Tibial nerve (tissue), 4 donors: ENCODE data around the gene APOL2. TPM values are rescaled to one million over a fixed set of nuclear protein-coding genes. Genes with fewer than 3 reads are reported as not detected.
"Not testable (repeated sequence)": the region's sequence is repeated elsewhere in the genome, so short reads cannot be mapped to it uniquely, and the experiment has no call there.

ENCODE experiments used
- DNase-seq, 2 donors: peaks; one replicate each; pipeline ENCODE4 v3.0.0-alpha.2; 2019; ENCODE audit warnings: low spot score in 2 of 2
- H3K27ac ChIP-seq, 4 donors: fragments of 200-600 bp; sonication (generic) in 3 of 4; one replicate each; pipeline ENCODE4 v1.5.1; 2017 to 2019; ENCODE audit warnings: mild to moderate bottlenecking in 1 of 4
- H3K27me3 ChIP-seq, 2 donors: fragments of 200-600 bp; sonication (generic) in 1 of 2; one replicate each; pipeline versions ENCODE4 v1.5.1 to v1.6.0; 2017 to 2019
- H3K36me3 ChIP-seq, 3 donors: fragments of 200-600 bp; sonication (generic); one replicate each; pipeline ENCODE4 v1.5.1; 2018 to 2019
- H3K4me1 ChIP-seq, 4 donors: fragments of 200-600 bp; sonication (generic) in 3 of 4; one replicate each; pipeline ENCODE4 v1.5.1; 2017 to 2019
- H3K4me3 ChIP-seq, 4 donors: fragments of 200-600 bp; sonication (generic) in 3 of 4; one replicate each; pipeline ENCODE4 v1.5.1; 2017 to 2019; ENCODE audit warnings: mild to moderate bottlenecking in 1 of 4, moderate library complexity in 1 of 4
- H3K9me3 ChIP-seq, 4 donors: fragments of 200-600 bp; sonication (generic) in 3 of 4; one replicate each; pipeline ENCODE4 v1.5.1; 2017 to 2019
- CTCF ChIP-seq, 5 experiments: fragments of 200-600 bp in 3 of 5; fragments of 450-650 bp in 2 of 5; sonication (generic) in 3 of 5; IDR thresholded peaks; one replicate each; pipeline ENCODE4 v1.5.1; 2016 to 2019; ENCODE audit warnings: antibody characterized with exemption in 5 of 5, mild to moderate bottlenecking in 3 of 5, moderate library complexity in 2 of 5
- EP300 ChIP-seq, 2 donors: sonication (generic); formaldehyde crosslinking; IDR thresholded peaks; one replicate each; pipeline ENCODE4 v1.6.1; 2017; ENCODE audit warnings: antibody characterized with exemption in 2 of 2, mild to moderate bottlenecking in 1 of 2
- POLR2A ChIP-seq, 2 donors: fragments of 450-650 bp; IDR thresholded peaks; one replicate each; pipeline ENCODE4 v1.6.1; 2017; ENCODE audit warnings: antibody characterized with exemption in 2 of 2, mild to moderate bottlenecking in 2 of 2, moderate library complexity in 2 of 2
- WGBS, 2 donors: methylation state at CpG; one replicate each; pipeline ENCODE4 v1.1.5; 2018; 5-methylcytosine and 5-hydroxymethylcytosine counted together
- total RNA-seq, 4 donors: library from RNA; depleted of rRNA; stranded (reverse); fragments of >200 nt; gene quantifications; one replicate each; pipeline ENCODE4 v1.1.0, GENCODE V29; 2016

Gene APOL2
- total RNA-seq, 4 donors from 2014 or later = 76.9 to 112 (median 79.4) TPM

GRCh38 chr22:36267896-36268485, 28.7 kb upstream of the APOL2 start:
- Histone ChIP-seq H3K9me3 (no peaks in the 10 kb centered on the region), H3K27ac (no peak overlapping the region), H3K36me3 (peaks cover 0 to 24% (median 9%) of the 10 kb centered on the region in 3 donors), H3K27me3 (no peaks in the 10 kb centered on the region), H3K4me1 (peaks cover 0 to 6% (median 0%) of the 10 kb centered on the region in 4 donors), H3K4me3 (no peak overlapping the region)
- no peak for DNase-seq
- TF ChIP-seq POLR2A (IDR thresholded peaks at IDR 0.05) (no peak), EP300 (IDR thresholded peaks at IDR 0.05) (no peak), CTCF (IDR thresholded peaks at IDR 0.05) (no peak)
- WGBS, 2 donors = 90 to 93% methylated on average over 11 of the region's 11 CpGs

GRCh38 chr22:36267058-36267457, 27.7 kb upstream of the APOL2 start:
- H3K9me3 ChIP-seq = no peaks in the 10 kb centered on the region
- peaks cover 0 to 6% (median 0%) of the 10 kb centered on the region in 4 donors for H3K4me1 ChIP-seq
- no peak for DNase-seq
- no peak for TF ChIP-seq EP300 (IDR thresholded peaks at IDR 0.05)
- TF ChIP-seq POLR2A (IDR thresholded peaks at IDR 0.05) = no peak
- TF ChIP-seq CTCF (IDR thresholded peaks at IDR 0.05) = no peak
- H3K27ac ChIP-seq = no peak overlapping the region
- H3K4me3 ChIP-seq = no peak overlapping the region
- peaks cover 0 to 27% (median 9%) of the 10 kb centered on the region in 3 donors for H3K36me3 ChIP-seq
- no peaks in the 10 kb centered on the region for H3K27me3 ChIP-seq
- 83 to 90% methylated on average over 4 of the region's 4 CpGs for WGBS, 2 donors

GRCh38 chr22:36263886-36264664, 24.7 kb upstream of the APOL2 start:
- H3K27me3 ChIP-seq, DNase-seq, H3K9me3 ChIP-seq, H3K4me3 ChIP-seq: not testable (repeated sequence)
- peaks cover 0 to 24% (median 6%) of the 10 kb centered on the region in 4 donors for H3K4me1 ChIP-seq
- H3K27ac ChIP-seq = peak overlapping the region in 3 of 4 donors; percentile 12 to 74 (median 55)
- 66 to 70% methylated on average over 7 of the region's 7 CpGs for WGBS, 2 donors
- peaks cover 0 to 32% (median 9%) of the 10 kb centered on the region in 3 donors for H3K36me3 ChIP-seq

GRCh38 chr22:36263216-36263673, 23.9 kb upstream of the APOL2 start:
- not testable (repeated sequence) for H3K4me3 ChIP-seq, DNase-seq, H3K27me3 ChIP-seq, H3K9me3 ChIP-seq, H3K27ac ChIP-seq
- Histone ChIP-seq H3K36me3 (peaks cover 0 to 32% (median 9%) of the 10 kb centered on the region in 3 donors), H3K4me1 (peaks cover 0 to 33% (median 9%) of the 10 kb centered on the region in 4 donors)
- WGBS, 2 donors = 58 to 67% methylated on average over 5 of the region's 5 CpGs
- TF ChIP-seq EP300 (IDR thresholded peaks at IDR 0.05) = peak in 1 of 2 donors; percentile 35

GRCh38 chr22:36262307-36262706, 23.0 kb upstream of the APOL2 start:
- H3K4me1 ChIP-seq = peaks cover 0 to 41% (median 11%) of the 10 kb centered on the region in 4 donors
- not testable (repeated sequence) for H3K4me3 ChIP-seq, H3K27me3 ChIP-seq, DNase-seq, H3K27ac ChIP-seq, H3K9me3 ChIP-seq
- H3K36me3 ChIP-seq = peaks cover 0 to 32% (median 9%) of the 10 kb centered on the region in 3 donors
- 94 to 95% methylated on average over 3 of the region's 3 CpGs for WGBS, 2 donors

- not testable (repeated sequence) for H3K27ac ChIP-seq, H3K9me3 ChIP-seq, H3K4me3 ChIP-seq, DNase-seq, H3K27me3 ChIP-seq
- 75 to 78% methylated on average over 6 of the region's 6 CpGs for WGBS, 2 donors
- H3K4me1 ChIP-seq = peaks cover 0 to 41% (median 11%) of the 10 kb centered on the region in 4 donors
- H3K36me3 ChIP-seq = peaks cover 0 to 27% (median 9%) of the 10 kb centered on the region in 3 donors
Measured at GRCh38 chr22:36261675-36262074, 22.3 kb upstream of the APOL2 start.
